GM23338 (cell line): Measurements from ENCODE around the gene TMC1. TPM values are rescaled to one million over a fixed set of nuclear protein-coding genes. Genes with fewer than 3 reads are reported as not detected.

ENCODE experiments used
- ATAC-seq: fragments of 200-7000 bp; cut with Tn5 transposase; 3 replicates; pipeline ENCODE4 v1.9.1; 2020
- DNase-seq: peaks from one replicate; pipeline ENCODE4 v3.0.0-alpha.2; 2015; ENCODE audit warnings: low spot score
- H2AFZ ChIP-seq: fragments of 200-600 bp; sonication (generic); 2 replicates; pipeline ENCODE4 v1.8.0; 2016; ENCODE audit warnings: antibody characterized with exemption, mild to moderate bottlenecking, moderate library complexity
- H3F3A ChIP-seq: fragments of 200-600 bp; sonication (generic); replicated peaks from 2 replicates; pipeline ENCODE4 v1.8.0; 2017; ENCODE audit warnings: antibody characterized with exemption, mixed run types, low read depth
- H3K27ac ChIP-seq: fragments of 200-600 bp; sonication (generic); 2 replicates; pipeline ENCODE4 v1.6.1; 2016; ENCODE audit warnings: low read depth
- H3K27me3 ChIP-seq: fragments of 200-600 bp; sonication (generic); 2 replicates; pipeline ENCODE4 v1.8.0; 2016; ENCODE audit warnings: mild to moderate bottlenecking, mixed run types, moderate library complexity; ENCODE audit not compliant: insufficient read depth
- H3K36me3 ChIP-seq: fragments of 200-600 bp; sonication (generic); 2 replicates; pipeline ENCODE4 v1.8.0; 2016; ENCODE audit warnings: mild to moderate bottlenecking; ENCODE audit not compliant: insufficient read depth
- H3K4me1 ChIP-seq: fragments of 200-600 bp; sonication (generic); 2 replicates; pipeline ENCODE4 v1.8.0; 2016; ENCODE audit warnings: mild to moderate bottlenecking, moderate library complexity; ENCODE audit not compliant: insufficient read depth
- H3K4me2 ChIP-seq: fragments of 200-600 bp; sonication (generic); 2 replicates; pipeline ENCODE4 v1.7.1; 2017; ENCODE audit warnings: mixed run types
- H3K4me3 ChIP-seq: fragments of 200-600 bp; sonication (generic); 2 replicates; pipeline ENCODE4 v1.6.1; 2016; ENCODE audit warnings: mixed run types
- H3K79me2 ChIP-seq: fragments of 200-600 bp; sonication (generic); replicated peaks from 2 replicates; pipeline ENCODE4 v1.8.0; 2017; ENCODE audit warnings: mild to moderate bottlenecking; ENCODE audit not compliant: insufficient read depth
- H3K9me2 ChIP-seq: fragments of 200-600 bp; sonication (generic); 2 replicates; pipeline ENCODE4 v1.8.0; 2017; ENCODE audit not compliant: insufficient read depth
- H4K20me1 ChIP-seq: fragments of 200-600 bp; sonication (generic); replicated peaks from 2 replicates; pipeline ENCODE4 v1.8.0; 2017; ENCODE audit warnings: mild to moderate bottlenecking; ENCODE audit not compliant: insufficient read depth
- H3K27ac Mint-ChIP-seq: 2 replicates; pipeline ENCODE4 v1.8.0; 2020; ENCODE audit warnings: inconsistent platforms, mild to moderate bottlenecking, moderate library complexity, mixed read lengths
- H3K27me3 Mint-ChIP-seq: 3 replicates; pipeline ENCODE4 v1.8.0; 2022; ENCODE audit warnings: low read depth, mild to moderate bottlenecking, moderate library complexity, mixed read lengths, inconsistent platforms; ENCODE audit not compliant: insufficient read depth, poor library complexity
- H3K36me3 Mint-ChIP-seq: 3 replicates; pipeline ENCODE4 v1.8.0; 2021; ENCODE audit warnings: low read depth, mild to moderate bottlenecking, inconsistent platforms, moderate library complexity, mixed read lengths
- H3K4me1 Mint-ChIP-seq: 3 replicates; pipeline ENCODE4 v1.8.0; 2020; ENCODE audit warnings: mild to moderate bottlenecking, inconsistent platforms, mixed read lengths
- H3K4me3 Mint-ChIP-seq: 3 replicates; pipeline ENCODE4 v1.8.0; 2021; ENCODE audit warnings: moderate library complexity, mild to moderate bottlenecking, inconsistent platforms, mixed read lengths
- H3K9me3 Mint-ChIP-seq: 3 replicates; pipeline ENCODE4 v1.8.0; 2020; ENCODE audit warnings: moderate library complexity, mild to moderate bottlenecking, inconsistent platforms, mixed read lengths
- EZH2 ChIP-seq: fragments of 200-600 bp; sonication (generic); IDR thresholded peaks from one replicate; pipeline ENCODE4 v1.8.0; 2017; ENCODE audit warnings: antibody characterized with exemption, mild to moderate bottlenecking, low read depth; ENCODE audit not compliant: unreplicated experiment
- EZH2phosphoT487 ChIP-seq: fragments of 200-600 bp; sonication (generic); IDR thresholded peaks from one replicate; pipeline ENCODE4 v1.8.1; 2018; ENCODE audit warnings: antibody characterized with exemption; ENCODE audit not compliant: unreplicated experiment
- JUNB ChIP-seq: IDR thresholded peaks from one replicate; pipeline ENCODE4 v1.6.1; 2016; ENCODE audit warnings: antibody characterized with exemption; ENCODE audit not compliant: unreplicated experiment
- POLR2AphosphoS5 ChIP-seq: IDR thresholded peaks from 2 replicates; pipeline ENCODE4 v1.6.1; 2016; ENCODE audit warnings: antibody characterized with exemption, low read depth
- REST ChIP-seq: IDR thresholded peaks from one replicate; pipeline ENCODE4 v1.6.1; 2018; ENCODE audit warnings: antibody characterized with exemption; ENCODE audit not compliant: unreplicated experiment
- STAT1 ChIP-seq: IDR thresholded peaks from one replicate; pipeline ENCODE4 v1.6.1; 2016; ENCODE audit warnings: antibody characterized with exemption; ENCODE audit not compliant: unreplicated experiment
- polyA plus RNA-seq: library from polyadenylated mRNA; unstranded; fragments of >200 nt; fragmentation: Nextera tagmentation; extraction: Ambion mirVana; gene quantifications from 2 replicates; pipeline ENCODE4 v1.2.1, GENCODE V29; 2016
- total RNA-seq: library from RNA; depleted of rRNA; stranded (reverse); fragments of >200 nt; shearing (Covaris generic); gene quantifications from 2 replicates; pipeline ENCODE4 v1.2.3, GENCODE V29; 2014
- TF ChIP-seq, protein P1 (sequence below): IDR thresholded peaks from 2 replicates; pipeline ENCODE4 v1.6.1; 2016; ENCODE audit warnings: antibody characterized with exemption
- TF ChIP-seq, protein P2 (sequence below): fragments of 250-450 bp; sonication (Bioruptor Pico); IDR thresholded peaks from 2 replicates; pipeline ENCODE4 v1.5.0; 2020; ENCODE audit warnings: mild to moderate bottlenecking, moderate library complexity
- TF ChIP-seq, protein P3 (sequence below), 2 experiments: fragments of 200-600 bp in 1 of 2; sonication (generic) in 1 of 2; conservative IDR thresholded peaks; 2 replicates each; pipeline versions ENCODE4 v1.5.1 to v1.6.1; 2016 to 2017; ENCODE audit warnings: antibody characterized with exemption in 2 of 2, low read depth in 2 of 2, mild to moderate bottlenecking in 2 of 2, moderate library complexity in 1 of 2

TMC1 gene
- total and polyA plus RNA-seq, 2 experiments from 2014 or later = 0.61 to 1.2 TPM

DNA sequence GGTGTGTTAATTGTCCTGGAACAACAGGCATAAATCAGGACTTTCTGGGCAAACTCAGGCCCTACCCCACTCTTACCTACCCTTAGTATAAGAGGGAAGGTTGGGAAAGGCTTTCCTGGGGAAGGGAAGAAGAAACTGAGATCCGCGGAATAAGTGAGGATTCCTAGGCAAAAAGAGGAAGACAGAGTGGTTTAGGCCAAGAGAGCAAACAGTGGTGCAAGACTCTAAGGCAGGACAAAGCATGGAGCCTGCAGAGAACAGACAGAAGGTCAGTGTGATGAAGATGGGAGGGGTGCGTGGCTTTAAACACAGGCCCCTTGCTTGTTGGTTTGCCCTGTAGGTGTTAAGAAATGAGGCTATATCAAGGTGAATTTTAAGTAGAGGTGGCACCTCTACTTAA is 69.4 kb downstream of the TMC1 start:
- Histone ChIP-seq H3K4me3 (no peak overlapping the region), H3K36me3 (no peaks in the 10 kb centered on the region), H3K4me2 (no peak overlapping the region), H3K27me3 (no peaks in the 10 kb centered on the region), H3F3A (no peaks in the 10 kb centered on the region), H4K20me1 (no peaks in the 10 kb centered on the region), H3K4me1 (no peaks in the 10 kb centered on the region), H2AFZ (no peak overlapping the region), H3K79me2 (no peaks in the 10 kb centered on the region), H3K9me2 (no peaks in the 10 kb centered on the region), H3K27ac (no peak overlapping the region)
- DNase-seq = no peak
- TF ChIP-seq REST (no peak), STAT1 (no peak), EZH2phosphoT487 (no peak), EZH2 (no peak), JUNB (no peak), POLR2AphosphoS5 (no peak)
- TF ChIP-seq, protein P1, sequence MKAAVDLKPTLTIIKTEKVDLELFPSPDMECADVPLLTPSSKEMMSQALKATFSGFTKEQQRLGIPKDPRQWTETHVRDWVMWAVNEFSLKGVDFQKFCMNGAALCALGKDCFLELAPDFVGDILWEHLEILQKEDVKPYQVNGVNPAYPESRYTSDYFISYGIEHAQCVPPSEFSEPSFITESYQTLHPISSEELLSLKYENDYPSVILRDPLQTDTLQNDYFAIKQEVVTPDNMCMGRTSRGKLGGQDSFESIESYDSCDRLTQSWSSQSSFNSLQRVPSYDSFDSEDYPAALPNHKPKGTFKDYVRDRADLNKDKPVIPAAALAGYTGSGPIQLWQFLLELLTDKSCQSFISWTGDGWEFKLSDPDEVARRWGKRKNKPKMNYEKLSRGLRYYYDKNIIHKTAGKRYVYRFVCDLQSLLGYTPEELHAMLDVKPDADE = no peak
- TF ChIP-seq, protein P2, sequence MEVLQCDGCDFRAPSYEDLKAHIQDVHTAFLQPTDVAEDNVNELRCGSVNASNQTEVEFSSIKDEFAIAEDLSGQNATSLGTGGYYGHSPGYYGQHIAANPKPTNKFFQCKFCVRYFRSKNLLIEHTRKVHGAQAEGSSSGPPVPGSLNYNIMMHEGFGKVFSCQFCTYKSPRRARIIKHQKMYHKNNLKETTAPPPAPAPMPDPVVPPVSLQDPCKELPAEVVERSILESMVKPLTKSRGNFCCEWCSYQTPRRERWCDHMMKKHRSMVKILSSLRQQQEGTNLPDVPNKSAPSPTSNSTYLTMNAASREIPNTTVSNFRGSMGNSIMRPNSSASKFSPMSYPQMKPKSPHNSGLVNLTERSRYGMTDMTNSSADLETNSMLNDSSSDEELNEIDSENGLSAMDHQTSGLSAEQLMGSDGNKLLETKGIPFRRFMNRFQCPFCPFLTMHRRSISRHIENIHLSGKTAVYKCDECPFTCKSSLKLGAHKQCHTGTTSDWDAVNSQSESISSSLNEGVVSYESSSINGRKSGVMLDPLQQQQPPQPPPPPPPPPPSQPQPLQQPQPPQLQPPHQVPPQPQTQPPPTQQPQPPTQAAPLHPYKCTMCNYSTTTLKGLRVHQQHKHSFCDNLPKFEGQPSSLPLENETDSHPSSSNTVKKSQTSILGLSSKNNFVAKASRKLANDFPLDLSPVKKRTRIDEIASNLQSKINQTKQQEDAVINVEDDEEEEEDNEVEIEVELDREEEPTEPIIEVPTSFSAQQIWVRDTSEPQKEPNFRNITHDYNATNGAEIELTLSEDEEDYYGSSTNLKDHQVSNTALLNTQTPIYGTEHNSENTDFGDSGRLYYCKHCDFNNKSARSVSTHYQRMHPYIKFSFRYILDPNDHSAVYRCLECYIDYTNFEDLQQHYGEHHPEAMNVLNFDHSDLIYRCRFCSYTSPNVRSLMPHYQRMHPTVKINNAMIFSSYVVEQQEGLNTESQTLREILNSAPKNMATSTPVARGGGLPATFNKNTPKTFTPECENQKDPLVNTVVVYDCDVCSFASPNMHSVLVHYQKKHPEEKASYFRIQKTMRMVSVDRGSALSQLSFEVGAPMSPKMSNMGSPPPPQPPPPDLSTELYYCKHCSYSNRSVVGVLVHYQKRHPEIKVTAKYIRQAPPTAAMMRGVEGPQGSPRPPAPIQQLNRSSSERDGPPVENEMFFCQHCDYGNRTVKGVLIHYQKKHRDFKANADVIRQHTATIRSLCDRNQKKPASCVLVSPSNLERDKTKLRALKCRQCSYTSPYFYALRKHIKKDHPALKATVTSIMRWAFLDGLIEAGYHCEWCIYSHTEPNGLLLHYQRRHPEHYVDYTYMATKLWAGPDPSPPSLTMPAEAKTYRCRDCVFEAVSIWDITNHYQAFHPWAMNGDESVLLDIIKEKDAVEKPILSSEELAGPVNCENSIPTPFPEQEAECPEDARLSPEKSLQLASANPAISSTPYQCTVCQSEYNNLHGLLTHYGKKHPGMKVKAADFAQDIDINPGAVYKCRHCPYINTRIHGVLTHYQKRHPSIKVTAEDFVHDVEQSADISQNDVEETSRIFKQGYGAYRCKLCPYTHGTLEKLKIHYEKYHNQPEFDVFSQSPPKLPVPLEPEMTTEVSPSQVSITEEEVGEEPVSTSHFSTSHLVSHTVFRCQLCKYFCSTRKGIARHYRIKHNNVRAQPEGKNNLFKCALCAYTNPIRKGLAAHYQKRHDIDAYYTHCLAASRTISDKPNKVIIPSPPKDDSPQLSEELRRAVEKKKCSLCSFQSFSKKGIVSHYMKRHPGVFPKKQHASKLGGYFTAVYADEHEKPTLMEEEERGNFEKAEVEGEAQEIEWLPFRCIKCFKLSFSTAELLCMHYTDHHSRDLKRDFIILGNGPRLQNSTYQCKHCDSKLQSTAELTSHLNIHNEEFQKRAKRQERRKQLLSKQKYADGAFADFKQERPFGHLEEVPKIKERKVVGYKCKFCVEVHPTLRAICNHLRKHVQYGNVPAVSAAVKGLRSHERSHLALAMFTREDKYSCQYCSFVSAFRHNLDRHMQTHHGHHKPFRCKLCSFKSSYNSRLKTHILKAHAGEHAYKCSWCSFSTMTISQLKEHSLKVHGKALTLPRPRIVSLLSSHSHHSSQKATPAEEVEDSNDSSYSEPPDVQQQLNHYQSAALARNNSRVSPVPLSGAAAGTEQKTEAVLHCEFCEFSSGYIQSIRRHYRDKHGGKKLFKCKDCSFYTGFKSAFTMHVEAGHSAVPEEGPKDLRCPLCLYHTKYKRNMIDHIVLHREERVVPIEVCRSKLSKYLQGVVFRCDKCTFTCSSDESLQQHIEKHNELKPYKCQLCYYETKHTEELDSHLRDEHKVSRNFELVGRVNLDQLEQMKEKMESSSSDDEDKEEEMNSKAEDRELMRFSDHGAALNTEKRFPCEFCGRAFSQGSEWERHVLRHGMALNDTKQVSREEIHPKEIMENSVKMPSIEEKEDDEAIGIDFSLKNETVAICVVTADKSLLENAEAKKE = no peak
- TF ChIP-seq, protein P3, sequence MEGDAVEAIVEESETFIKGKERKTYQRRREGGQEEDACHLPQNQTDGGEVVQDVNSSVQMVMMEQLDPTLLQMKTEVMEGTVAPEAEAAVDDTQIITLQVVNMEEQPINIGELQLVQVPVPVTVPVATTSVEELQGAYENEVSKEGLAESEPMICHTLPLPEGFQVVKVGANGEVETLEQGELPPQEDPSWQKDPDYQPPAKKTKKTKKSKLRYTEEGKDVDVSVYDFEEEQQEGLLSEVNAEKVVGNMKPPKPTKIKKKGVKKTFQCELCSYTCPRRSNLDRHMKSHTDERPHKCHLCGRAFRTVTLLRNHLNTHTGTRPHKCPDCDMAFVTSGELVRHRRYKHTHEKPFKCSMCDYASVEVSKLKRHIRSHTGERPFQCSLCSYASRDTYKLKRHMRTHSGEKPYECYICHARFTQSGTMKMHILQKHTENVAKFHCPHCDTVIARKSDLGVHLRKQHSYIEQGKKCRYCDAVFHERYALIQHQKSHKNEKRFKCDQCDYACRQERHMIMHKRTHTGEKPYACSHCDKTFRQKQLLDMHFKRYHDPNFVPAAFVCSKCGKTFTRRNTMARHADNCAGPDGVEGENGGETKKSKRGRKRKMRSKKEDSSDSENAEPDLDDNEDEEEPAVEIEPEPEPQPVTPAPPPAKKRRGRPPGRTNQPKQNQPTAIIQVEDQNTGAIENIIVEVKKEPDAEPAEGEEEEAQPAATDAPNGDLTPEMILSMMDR (conservative IDR thresholded peaks at IDR 0.05; ENCODE audit: low read depth in 2 of 2) = no peak
- Mint-ChIP-seq H3K27ac (no peak overlapping the region), H3K27me3 (no peaks in the 10 kb centered on the region), H3K9me3 (no peaks in the 10 kb centered on the region), H3K36me3 (no peaks in the 10 kb centered on the region), H3K4me1 (peaks cover 5% of the 10 kb centered on the region), H3K4me3 (no peak overlapping the region)
- ATAC-seq = no peak
